H54 (cell line): Measurements from ENCODE around the gene SLC39A1.
A peak's percentile ranks its signal among the peaks of the same experiment; 100 is the strongest.

Source experiments
- DNase-seq: peaks from one replicate; pipeline ENCODE4 v3.0.0; 2011; ENCODE audit warnings: low spot score, mixed read lengths; ENCODE audit not compliant: insufficient read length
- FAIRE-seq: peaks from 3 replicates; lab custom pipeline; 2011; peaks lifted over from hg19 to GRCh38; lab: Jason Lieb, UNC
- POLR2A ChIP-seq: IDR thresholded peaks from 2 replicates; pipeline ENCODE4 v1.6.1; 2011; ENCODE audit warnings: low read depth, mild to moderate bottlenecking, low read length

The SLC39A1 gene

DNA sequence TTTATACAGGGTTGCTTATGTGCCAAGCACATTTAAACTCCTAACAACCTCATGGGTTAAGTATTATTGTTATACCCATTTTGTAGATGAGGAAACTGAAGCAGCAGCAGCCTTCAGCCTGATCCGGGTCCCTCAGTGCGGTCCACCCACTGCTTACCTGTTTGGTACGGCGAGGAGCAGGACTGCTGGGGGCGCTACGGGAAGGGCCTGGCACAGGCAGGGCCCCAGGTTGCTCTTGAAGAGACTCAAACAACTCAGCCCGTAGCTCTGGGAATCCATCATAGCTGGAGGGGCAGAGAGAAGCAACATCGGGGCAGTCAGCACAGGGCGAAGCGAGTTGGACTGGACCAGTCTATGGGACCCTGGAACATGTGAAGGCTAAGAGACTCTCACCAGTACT, 26.0 kb downstream of the SLC39A1 start:
- DNase-seq = no peak
- TF ChIP-seq POLR2A = no peak
- FAIRE-seq = no peak

DNA sequence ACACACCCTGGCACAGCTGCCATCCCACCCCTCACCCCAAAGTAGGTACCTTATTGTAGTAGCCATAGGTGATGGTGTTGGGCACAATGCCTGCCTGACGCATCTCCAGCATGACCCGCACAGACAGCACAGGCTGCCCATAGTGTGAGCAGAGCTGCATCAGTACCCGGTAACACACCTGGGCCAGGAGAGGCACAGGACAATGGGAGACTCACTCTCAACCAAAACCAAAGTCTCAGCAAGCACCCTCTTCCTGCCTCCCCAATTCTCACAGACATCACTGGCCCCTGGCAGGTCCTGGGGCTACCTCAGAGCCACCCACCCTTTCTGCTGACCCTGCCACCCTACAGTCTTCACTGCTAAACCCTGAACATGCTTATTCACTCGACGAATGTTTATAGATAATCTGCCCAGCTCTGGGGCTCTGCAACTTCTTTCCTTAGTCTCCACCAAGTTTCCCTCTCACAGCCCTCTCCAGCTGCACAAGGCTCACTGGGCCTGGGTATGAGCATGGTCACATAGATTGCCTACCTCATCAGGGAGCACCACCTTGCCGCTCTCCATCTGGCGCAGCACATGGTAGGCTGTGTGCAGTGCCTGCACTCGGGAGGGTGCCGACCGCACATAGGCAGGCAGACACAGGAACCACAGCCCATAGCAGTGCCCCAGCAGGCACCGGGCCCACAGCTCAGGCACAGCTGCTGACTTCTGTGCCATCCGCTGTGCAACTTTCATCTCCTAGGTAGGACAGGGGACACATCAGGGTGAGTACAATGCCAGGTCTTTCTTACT, 27.1 kb downstream of the SLC39A1 start:
- no peak for FAIRE-seq
- no peak for TF ChIP-seq POLR2A
- DNase-seq = no peak

DNA sequence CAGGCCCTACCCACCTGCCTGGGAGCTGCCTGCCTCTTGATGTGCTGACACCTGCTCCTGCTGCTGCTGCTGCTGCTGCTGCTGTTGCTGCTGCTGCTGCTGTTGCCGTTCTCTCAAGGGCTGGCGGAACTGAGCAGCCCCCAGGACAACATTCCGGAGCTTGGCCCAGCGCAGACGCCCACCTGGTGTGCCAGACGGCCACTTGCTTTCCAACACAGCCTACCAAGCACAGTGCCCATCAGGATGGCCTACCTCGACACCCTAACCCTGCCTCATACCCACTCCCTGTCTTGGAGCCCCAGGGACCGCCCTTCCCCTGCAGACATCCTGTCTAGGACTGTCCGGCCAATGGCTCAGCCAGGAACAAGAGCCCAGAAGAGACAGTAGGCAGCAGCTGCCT, 28.6 kb downstream of the SLC39A1 start:
- no peak for FAIRE-seq
- TF ChIP-seq POLR2A = no peak
- DNase-seq = no peak

DNA sequence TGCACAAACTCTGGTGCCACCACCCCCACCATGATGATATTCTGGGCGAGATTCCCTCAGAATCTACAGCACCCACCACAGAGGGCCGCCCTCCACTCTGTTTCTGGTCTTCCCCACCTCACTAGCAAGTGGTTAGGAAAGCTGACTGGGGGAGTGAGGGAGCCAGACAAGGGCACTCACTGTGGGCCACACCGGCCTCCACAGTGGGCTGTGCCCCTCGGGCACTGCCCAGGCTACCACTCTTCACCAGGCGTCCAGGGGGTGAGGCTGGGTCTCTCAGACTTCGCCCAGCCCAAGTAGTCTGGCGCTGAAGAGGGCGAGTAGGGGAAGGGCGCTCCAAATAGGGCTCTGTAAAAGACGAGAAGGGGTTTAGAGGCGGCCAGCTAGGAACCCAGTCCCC, 29.4 kb downstream of the SLC39A1 start:
- DNase-seq (no peak), FAIRE-seq (no peak)

DNA sequence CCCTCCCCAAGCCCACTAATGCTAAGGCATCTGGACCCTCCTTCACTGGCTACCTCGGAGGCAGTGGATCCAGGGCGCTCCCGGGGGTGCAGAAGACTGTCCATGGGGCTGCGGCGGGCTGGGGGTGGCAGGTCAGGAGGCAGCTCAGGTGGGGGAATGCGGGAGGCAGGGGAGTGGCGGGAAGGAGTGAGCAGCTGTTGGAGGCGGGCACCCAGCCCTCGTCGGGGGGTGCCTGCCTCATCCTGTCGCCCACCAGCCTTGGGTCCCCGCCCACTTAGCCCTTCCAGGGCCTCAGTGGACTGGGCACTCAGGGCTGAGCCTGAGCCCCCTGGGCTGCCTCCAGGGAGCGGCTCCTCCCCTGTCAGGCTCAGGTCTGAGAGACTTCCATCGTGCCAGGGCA, 29.9 kb downstream of the SLC39A1 start:
- FAIRE-seq = no peak
- TF ChIP-seq POLR2A = no peak
- no peak for DNase-seq

More for the DNA sequence above, 29.4 kb downstream of the SLC39A1 start:
- TF ChIP-seq POLR2A = no peak

DNA sequence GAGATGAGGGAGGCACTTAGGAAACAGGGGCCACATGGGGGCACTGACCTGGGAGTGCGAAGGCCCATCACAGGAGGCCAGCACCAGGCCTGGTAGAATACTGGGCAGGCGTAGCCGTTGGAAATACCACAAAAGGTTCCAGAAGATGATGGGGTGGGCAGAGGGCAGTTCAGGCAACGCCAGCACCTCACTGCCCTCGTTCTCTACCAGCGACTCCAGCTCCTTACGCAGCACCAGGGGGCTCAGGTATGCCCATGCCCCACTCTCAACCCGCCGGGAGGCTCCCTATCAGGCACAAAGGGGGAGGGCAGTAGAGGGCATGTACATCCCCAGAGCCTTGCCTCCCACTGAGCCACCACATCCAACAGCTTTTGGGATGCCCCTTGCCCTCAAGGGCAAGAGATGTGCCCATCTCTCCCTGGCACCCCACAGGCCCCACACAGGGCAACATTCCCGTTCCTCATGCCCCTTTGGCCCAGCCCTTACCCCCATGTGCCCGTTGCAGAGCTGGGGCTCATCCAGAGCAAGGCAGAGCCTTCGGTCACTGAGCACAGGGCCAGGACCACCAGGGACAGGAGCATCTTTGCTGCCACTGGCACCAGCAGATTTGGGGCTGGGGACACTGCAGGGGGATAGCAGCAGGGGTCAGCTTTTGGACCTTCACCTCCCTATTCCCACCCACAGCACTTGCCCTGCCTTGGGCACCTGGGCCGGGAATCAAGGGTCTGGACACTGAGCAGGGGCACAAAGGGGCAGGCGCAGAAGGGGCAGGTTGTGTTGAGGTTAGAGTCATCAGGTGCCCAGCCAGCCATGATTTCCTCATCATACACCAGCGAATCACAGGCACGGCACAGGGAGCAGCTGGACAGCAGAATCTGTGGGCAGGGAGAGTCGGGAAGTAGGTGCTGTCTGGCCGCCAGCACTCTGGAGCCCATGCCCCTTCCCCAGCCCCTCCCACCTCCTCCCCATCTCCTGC, 30.9 kb downstream of the SLC39A1 start:
- TF ChIP-seq POLR2A = no peak
- no peak for DNase-seq
- FAIRE-seq = no peak

DNA sequence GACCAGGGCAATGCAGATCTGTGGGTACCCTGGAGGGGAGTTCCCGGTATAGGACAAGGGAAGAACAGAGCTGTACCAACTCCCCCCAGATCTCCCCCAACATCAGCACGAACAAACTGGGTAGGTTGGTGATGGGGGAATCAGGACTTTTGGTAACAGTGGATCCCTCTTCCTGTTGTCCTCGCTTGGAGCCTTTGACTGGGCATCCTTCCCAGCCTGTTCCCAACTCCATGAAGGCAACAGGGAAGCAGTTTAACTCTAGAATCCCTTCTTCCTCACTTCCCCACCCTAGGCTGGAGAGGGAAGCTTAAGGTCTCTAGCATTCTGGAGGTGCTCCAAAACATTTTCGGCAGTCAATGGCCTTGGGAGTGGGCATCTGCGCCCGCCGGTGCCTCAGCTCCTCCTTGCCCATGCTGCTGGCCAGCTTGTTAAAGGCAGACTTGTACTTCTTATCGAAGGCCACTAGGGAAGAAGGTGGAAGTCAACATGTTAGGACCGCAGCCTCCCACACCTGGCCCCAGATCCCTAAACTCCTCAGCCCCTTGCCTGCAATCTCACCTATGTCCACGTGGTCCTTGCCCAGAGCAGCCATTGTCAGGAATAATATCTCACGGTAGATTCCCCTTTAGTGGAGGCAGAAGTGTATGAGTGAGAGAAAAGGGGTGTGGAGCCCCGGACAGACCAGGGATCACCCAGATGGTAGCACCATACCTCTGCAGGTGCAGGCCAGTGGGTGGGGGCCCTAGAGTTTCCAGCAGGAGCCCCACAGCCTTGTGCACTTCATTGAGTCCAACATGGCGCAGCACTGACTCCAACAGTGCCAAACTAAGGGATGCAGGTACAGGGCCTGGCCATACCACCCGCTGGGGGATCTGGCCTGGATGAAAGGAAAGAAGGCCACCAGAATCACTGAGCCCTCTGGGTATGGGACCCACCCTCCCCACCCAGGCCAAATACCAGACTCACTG, 33.1 kb downstream of the SLC39A1 start:
- DNase-seq (no peak), FAIRE-seq (no peak)
- no peak for TF ChIP-seq POLR2A

DNA sequence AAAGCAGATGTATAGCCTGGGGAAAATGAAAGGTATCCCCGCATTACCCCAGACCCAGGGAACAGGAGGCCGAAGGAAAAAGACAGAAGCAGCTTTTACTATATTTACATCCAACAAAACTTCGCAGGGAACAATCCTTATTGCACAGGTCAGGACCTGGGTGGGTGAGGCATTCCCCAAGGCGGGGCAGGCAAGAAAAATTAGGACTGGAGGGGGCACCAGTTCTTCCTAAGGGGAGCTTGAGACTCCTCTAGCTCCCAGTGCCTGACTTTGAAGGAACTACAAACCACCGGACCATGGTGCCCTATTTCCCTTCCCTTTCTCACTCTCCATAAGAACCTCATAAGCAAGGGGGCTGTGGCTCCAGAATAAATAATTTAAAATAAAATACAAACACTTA, 33.9 kb downstream of the SLC39A1 start:
- FAIRE-seq (no peak), DNase-seq (no peak)

DNA sequence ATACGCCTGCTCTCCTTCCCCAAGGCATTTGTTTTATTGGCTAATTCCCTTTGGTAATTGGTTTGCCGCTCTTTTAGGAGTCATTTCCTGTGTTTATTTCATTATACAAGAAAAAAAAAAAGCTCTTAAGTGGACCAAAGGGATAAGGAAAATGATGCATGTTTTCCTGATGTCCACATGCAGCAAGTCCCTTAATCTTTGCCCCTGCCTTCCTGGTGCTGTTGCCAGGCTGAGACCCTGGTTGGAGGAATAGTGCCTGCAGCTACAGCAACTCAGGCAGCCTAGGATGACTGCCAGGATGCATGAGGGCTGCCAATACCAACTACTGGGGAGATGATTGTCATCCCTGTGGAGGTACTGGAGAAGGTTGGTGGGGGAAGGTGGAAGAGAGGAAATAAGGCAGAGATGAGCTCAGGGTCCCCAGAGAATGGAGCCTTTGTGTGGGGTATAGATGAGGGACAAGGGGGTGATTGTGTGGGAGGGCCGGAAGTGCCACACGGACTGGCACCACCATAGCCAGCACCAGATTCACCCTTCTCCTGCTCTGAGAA, 34.5 kb downstream of the SLC39A1 start:
- FAIRE-seq = no peak

More for the DNA sequence above, 33.9 kb downstream of the SLC39A1 start:
- TF ChIP-seq POLR2A = no peak

DNA sequence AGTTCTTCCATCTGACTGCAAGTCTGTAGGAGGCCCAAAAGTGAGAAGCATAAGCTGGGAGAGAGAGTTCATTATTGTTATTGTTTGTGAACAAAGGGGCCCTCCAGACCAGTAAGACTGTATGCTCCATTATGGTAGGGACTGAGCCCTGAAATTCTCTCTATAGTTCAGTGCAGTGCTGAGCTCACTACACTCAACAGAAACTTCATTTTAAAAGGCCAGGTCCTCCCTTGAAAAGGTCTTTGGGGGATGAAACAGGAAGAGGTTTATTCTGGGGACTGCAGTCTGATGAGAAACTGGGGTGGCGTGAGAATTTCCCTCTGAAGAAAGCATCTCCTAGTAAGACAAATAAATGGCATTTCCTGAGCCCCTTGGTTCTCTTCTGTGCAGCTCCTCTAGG, 35.1 kb downstream of the SLC39A1 start:
- FAIRE-seq (no peak), DNase-seq (no peak)
- TF ChIP-seq POLR2A = no peak

More for the DNA sequence above, 34.5 kb downstream of the SLC39A1 start:
- TF ChIP-seq POLR2A = no peak
- DNase-seq = no peak

DNA sequence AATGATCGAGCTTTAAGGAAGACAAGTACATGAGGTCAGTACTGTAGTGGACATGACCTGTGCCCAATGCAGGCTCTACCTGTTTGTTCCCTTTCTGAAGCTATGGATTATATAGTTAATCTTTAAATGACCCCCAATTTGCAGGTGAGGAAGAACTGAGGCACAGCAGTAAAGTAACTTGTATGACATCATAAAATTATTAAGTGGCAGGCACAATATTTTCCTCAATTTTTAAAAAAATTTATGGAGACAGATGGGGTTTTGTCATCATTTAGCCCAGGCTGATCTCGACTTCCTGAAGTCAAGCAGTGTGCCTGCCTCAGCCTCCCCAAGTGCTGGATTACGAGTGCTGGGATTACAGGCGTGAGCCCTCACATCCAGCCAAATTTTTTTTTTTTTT, 36.9 kb downstream of the SLC39A1 start:
- TF ChIP-seq POLR2A = no peak
- no peak for DNase-seq
- FAIRE-seq = no peak

DNA sequence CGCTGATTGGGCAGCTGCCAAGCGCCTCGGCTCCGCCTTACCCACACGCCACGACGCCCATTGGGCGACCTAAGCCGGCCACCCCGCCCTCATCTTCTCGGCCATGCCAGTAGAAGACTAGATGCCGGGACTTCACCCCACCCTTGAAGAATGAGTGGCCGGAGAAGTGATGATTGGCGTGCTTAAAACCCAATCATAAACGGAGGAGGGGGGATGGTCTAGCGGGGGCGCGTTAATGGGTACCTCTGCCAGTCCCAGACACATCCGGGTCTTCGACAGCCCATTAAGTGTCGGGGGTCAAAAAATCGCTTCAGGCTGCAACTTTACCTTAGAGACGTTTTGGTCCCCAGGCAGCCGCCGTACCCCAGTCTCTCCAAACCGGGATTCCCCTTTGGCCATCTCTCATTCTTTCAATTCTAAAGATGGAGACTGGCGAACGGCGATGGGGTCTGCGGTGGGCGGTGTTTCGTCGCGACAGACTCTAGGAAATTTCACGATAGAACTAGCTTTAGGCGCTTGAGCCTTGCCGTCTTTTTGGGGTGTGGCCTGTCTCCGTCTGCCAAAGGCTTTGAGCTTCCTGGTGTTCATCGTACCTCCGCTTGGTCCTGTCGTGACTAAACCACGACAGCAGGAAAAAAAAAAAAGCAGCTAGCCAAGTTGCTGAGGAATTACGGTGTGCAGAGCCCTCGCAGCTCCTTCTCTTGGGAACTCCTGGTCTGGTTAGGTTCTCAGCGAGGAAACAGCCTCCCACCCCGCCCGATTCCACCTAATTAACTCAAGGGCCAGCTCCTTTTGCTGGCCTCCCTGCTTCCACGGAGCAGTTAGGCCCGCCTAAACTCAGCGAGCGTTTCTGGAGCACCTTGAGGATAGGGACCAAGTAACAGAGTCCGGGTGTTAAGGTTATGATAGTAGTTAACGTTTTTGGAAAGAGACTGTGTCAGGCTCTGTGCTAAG, 40.1 kb downstream of the SLC39A1 start, which contains the start of gene GATAD2B:
Gene GATAD2B (minus strand): TSS at position 1 of the 954 bp plus-strand sequence. CDS start 94,625 bp downstream, outside the sequence.
- DNase-seq = peak; percentile 97
- TF ChIP-seq POLR2A = peak; percentile 33; the same call in 1 of the 2 replicates
- no peak for FAIRE-seq
